GM23338 (cell line): ENCODE measurements around the gene ANO7. TPM values are rescaled to one million over a fixed set of nuclear protein-coding genes. Genes with fewer than 3 reads are reported as not detected.

Experiments
- ATAC-seq: fragments of 200-7000 bp; cut with Tn5 transposase; 3 replicates; pipeline ENCODE4 v1.9.1; 2020
- DNase-seq: peaks from one replicate; pipeline ENCODE4 v3.0.0-alpha.2; 2015; ENCODE audit warnings: low spot score
- H2AFZ ChIP-seq: fragments of 200-600 bp; sonication (generic); 2 replicates; pipeline ENCODE4 v1.8.0; 2016; ENCODE audit warnings: antibody characterized with exemption, mild to moderate bottlenecking, moderate library complexity
- H3F3A ChIP-seq: fragments of 200-600 bp; sonication (generic); replicated peaks from 2 replicates; pipeline ENCODE4 v1.8.0; 2017; ENCODE audit warnings: antibody characterized with exemption, mixed run types, low read depth
- H3K27ac ChIP-seq: fragments of 200-600 bp; sonication (generic); 2 replicates; pipeline ENCODE4 v1.6.1; 2016; ENCODE audit warnings: low read depth
- H3K27me3 ChIP-seq: fragments of 200-600 bp; sonication (generic); 2 replicates; pipeline ENCODE4 v1.8.0; 2016; ENCODE audit warnings: mild to moderate bottlenecking, mixed run types, moderate library complexity; ENCODE audit not compliant: insufficient read depth
- H3K36me3 ChIP-seq: fragments of 200-600 bp; sonication (generic); 2 replicates; pipeline ENCODE4 v1.8.0; 2016; ENCODE audit warnings: mild to moderate bottlenecking; ENCODE audit not compliant: insufficient read depth
- H3K4me1 ChIP-seq: fragments of 200-600 bp; sonication (generic); 2 replicates; pipeline ENCODE4 v1.8.0; 2016; ENCODE audit warnings: mild to moderate bottlenecking, moderate library complexity; ENCODE audit not compliant: insufficient read depth
- H3K4me2 ChIP-seq: fragments of 200-600 bp; sonication (generic); 2 replicates; pipeline ENCODE4 v1.7.1; 2017; ENCODE audit warnings: mixed run types
- H3K4me3 ChIP-seq: fragments of 200-600 bp; sonication (generic); 2 replicates; pipeline ENCODE4 v1.6.1; 2016; ENCODE audit warnings: mixed run types
- H3K79me2 ChIP-seq: fragments of 200-600 bp; sonication (generic); replicated peaks from 2 replicates; pipeline ENCODE4 v1.8.0; 2017; ENCODE audit warnings: mild to moderate bottlenecking; ENCODE audit not compliant: insufficient read depth
- H3K9me2 ChIP-seq: fragments of 200-600 bp; sonication (generic); 2 replicates; pipeline ENCODE4 v1.8.0; 2017; ENCODE audit not compliant: insufficient read depth
- H4K20me1 ChIP-seq: fragments of 200-600 bp; sonication (generic); replicated peaks from 2 replicates; pipeline ENCODE4 v1.8.0; 2017; ENCODE audit warnings: mild to moderate bottlenecking; ENCODE audit not compliant: insufficient read depth
- H3K27ac Mint-ChIP-seq: 2 replicates; pipeline ENCODE4 v1.8.0; 2020; ENCODE audit warnings: inconsistent platforms, mild to moderate bottlenecking, moderate library complexity, mixed read lengths
- H3K27me3 Mint-ChIP-seq: 3 replicates; pipeline ENCODE4 v1.8.0; 2022; ENCODE audit warnings: low read depth, mild to moderate bottlenecking, moderate library complexity, mixed read lengths, inconsistent platforms; ENCODE audit not compliant: insufficient read depth, poor library complexity
- H3K36me3 Mint-ChIP-seq: 3 replicates; pipeline ENCODE4 v1.8.0; 2021; ENCODE audit warnings: low read depth, mild to moderate bottlenecking, inconsistent platforms, moderate library complexity, mixed read lengths
- H3K4me1 Mint-ChIP-seq: 3 replicates; pipeline ENCODE4 v1.8.0; 2020; ENCODE audit warnings: mild to moderate bottlenecking, inconsistent platforms, mixed read lengths
- H3K4me3 Mint-ChIP-seq: 3 replicates; pipeline ENCODE4 v1.8.0; 2021; ENCODE audit warnings: moderate library complexity, mild to moderate bottlenecking, inconsistent platforms, mixed read lengths
- H3K9me3 Mint-ChIP-seq: 3 replicates; pipeline ENCODE4 v1.8.0; 2020; ENCODE audit warnings: moderate library complexity, mild to moderate bottlenecking, inconsistent platforms, mixed read lengths
- CREB1 ChIP-seq: fragments of 250-450 bp; sonication (Bioruptor Pico); IDR thresholded peaks from 2 replicates; pipeline ENCODE4 v1.5.0; 2020; ENCODE audit warnings: low read depth, mild to moderate bottlenecking, moderate library complexity
- EZH2phosphoT487 ChIP-seq: fragments of 200-600 bp; sonication (generic); IDR thresholded peaks from one replicate; pipeline ENCODE4 v1.8.1; 2018; ENCODE audit warnings: antibody characterized with exemption; ENCODE audit not compliant: unreplicated experiment
- JUNB ChIP-seq: IDR thresholded peaks from one replicate; pipeline ENCODE4 v1.6.1; 2016; ENCODE audit warnings: antibody characterized with exemption; ENCODE audit not compliant: unreplicated experiment
- ZNF331 ChIP-seq: fragments of 250-450 bp; sonication (Bioruptor Pico); IDR thresholded peaks from 2 replicates; pipeline ENCODE4 v1.5.0; 2020; ENCODE audit warnings: low read depth, mild to moderate bottlenecking, moderate library complexity
- polyA plus RNA-seq: library from polyadenylated mRNA; unstranded; fragments of >200 nt; fragmentation: Nextera tagmentation; extraction: Ambion mirVana; gene quantifications from 2 replicates; pipeline ENCODE4 v1.2.1, GENCODE V29; 2016
- total RNA-seq: library from RNA; depleted of rRNA; stranded (reverse); fragments of >200 nt; shearing (Covaris generic); gene quantifications from 2 replicates; pipeline ENCODE4 v1.2.3, GENCODE V29; 2014
- TF ChIP-seq, protein P1 (sequence below): fragments of 250-450 bp; sonication (Bioruptor Pico); IDR thresholded peaks from 2 replicates; pipeline ENCODE4 v1.5.0; 2020; ENCODE audit warnings: mild to moderate bottlenecking, moderate library complexity
- TF ChIP-seq, protein P2 (sequence below): IDR thresholded peaks from 2 replicates; pipeline ENCODE4 v1.6.1; 2016; ENCODE audit warnings: antibody characterized with exemption

ANO7 gene
- total and polyA plus RNA-seq, 2 experiments from 2014 or later, result 3.6 to 5.1 TPM

DNA sequence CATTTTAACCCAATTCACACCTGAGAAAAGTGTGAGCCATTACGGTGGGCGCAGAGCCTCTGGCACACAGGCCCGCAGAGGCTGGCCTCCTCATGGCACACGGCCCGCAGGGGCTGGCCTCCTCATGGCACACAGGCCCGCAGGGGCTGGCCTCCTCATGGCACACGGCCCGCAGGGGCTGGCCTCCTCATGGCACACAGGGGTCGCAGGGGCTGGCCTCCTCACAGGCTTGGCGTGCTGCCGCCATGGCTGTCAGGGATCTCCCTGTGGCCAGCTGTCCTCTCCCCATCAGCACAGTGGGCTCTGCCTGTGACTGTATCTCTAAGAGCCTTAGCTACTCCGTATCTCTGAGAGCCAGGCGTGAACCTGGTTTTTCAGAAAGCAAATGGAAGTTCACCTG is 24.6 kb downstream of the ANO7 start (continued):
- TF ChIP-seq, protein P1, sequence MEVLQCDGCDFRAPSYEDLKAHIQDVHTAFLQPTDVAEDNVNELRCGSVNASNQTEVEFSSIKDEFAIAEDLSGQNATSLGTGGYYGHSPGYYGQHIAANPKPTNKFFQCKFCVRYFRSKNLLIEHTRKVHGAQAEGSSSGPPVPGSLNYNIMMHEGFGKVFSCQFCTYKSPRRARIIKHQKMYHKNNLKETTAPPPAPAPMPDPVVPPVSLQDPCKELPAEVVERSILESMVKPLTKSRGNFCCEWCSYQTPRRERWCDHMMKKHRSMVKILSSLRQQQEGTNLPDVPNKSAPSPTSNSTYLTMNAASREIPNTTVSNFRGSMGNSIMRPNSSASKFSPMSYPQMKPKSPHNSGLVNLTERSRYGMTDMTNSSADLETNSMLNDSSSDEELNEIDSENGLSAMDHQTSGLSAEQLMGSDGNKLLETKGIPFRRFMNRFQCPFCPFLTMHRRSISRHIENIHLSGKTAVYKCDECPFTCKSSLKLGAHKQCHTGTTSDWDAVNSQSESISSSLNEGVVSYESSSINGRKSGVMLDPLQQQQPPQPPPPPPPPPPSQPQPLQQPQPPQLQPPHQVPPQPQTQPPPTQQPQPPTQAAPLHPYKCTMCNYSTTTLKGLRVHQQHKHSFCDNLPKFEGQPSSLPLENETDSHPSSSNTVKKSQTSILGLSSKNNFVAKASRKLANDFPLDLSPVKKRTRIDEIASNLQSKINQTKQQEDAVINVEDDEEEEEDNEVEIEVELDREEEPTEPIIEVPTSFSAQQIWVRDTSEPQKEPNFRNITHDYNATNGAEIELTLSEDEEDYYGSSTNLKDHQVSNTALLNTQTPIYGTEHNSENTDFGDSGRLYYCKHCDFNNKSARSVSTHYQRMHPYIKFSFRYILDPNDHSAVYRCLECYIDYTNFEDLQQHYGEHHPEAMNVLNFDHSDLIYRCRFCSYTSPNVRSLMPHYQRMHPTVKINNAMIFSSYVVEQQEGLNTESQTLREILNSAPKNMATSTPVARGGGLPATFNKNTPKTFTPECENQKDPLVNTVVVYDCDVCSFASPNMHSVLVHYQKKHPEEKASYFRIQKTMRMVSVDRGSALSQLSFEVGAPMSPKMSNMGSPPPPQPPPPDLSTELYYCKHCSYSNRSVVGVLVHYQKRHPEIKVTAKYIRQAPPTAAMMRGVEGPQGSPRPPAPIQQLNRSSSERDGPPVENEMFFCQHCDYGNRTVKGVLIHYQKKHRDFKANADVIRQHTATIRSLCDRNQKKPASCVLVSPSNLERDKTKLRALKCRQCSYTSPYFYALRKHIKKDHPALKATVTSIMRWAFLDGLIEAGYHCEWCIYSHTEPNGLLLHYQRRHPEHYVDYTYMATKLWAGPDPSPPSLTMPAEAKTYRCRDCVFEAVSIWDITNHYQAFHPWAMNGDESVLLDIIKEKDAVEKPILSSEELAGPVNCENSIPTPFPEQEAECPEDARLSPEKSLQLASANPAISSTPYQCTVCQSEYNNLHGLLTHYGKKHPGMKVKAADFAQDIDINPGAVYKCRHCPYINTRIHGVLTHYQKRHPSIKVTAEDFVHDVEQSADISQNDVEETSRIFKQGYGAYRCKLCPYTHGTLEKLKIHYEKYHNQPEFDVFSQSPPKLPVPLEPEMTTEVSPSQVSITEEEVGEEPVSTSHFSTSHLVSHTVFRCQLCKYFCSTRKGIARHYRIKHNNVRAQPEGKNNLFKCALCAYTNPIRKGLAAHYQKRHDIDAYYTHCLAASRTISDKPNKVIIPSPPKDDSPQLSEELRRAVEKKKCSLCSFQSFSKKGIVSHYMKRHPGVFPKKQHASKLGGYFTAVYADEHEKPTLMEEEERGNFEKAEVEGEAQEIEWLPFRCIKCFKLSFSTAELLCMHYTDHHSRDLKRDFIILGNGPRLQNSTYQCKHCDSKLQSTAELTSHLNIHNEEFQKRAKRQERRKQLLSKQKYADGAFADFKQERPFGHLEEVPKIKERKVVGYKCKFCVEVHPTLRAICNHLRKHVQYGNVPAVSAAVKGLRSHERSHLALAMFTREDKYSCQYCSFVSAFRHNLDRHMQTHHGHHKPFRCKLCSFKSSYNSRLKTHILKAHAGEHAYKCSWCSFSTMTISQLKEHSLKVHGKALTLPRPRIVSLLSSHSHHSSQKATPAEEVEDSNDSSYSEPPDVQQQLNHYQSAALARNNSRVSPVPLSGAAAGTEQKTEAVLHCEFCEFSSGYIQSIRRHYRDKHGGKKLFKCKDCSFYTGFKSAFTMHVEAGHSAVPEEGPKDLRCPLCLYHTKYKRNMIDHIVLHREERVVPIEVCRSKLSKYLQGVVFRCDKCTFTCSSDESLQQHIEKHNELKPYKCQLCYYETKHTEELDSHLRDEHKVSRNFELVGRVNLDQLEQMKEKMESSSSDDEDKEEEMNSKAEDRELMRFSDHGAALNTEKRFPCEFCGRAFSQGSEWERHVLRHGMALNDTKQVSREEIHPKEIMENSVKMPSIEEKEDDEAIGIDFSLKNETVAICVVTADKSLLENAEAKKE, result no peak
- TF ChIP-seq JUNB (no peak), ZNF331 (CRISPR knock-in tag) (no peak)

DNA sequence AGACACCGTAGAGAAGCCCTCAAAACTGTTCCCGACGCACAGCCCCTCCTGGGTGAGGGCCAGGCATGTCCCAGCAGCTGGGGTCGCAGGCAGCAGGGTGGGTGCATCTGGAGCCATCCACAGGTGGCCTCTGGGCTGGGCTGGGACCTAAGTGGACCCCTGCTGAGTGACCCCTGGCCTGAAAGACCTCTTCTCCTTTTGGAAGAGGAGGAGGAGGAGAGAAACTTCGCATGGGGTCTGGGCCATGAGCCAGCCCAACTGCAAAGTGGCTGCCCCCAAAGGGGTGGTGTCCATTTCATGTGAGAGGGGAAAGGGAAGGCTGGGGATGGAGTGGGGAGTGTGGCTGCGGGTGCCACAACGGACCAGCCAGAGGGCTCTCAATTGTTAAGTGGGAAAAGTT is 25.1 kb downstream of the ANO7 start:
- Histone ChIP-seq H3K4me2 (no peak overlapping the region), H3K4me1 (peaks cover 14% of the 10 kb centered on the region; the same call in 1 of the 2 replicates), H3K36me3 (no peaks in the 10 kb centered on the region), H2AFZ (no peak overlapping the region), H3K79me2 (no peaks in the 10 kb centered on the region), H4K20me1 (no peaks in the 10 kb centered on the region), H3F3A (peaks cover 5% of the 10 kb centered on the region; the same call in 1 of the 2 replicates), H3K4me3 (no peak overlapping the region), H3K27ac (no peak overlapping the region), H3K9me2 (no peaks in the 10 kb centered on the region), H3K27me3 (no peaks in the 10 kb centered on the region)
- TF ChIP-seq, protein P2, sequence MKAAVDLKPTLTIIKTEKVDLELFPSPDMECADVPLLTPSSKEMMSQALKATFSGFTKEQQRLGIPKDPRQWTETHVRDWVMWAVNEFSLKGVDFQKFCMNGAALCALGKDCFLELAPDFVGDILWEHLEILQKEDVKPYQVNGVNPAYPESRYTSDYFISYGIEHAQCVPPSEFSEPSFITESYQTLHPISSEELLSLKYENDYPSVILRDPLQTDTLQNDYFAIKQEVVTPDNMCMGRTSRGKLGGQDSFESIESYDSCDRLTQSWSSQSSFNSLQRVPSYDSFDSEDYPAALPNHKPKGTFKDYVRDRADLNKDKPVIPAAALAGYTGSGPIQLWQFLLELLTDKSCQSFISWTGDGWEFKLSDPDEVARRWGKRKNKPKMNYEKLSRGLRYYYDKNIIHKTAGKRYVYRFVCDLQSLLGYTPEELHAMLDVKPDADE, result no peak
- TF ChIP-seq EZH2phosphoT487 (no peak), CREB1 (CRISPR knock-in tag) (no peak)
- no peaks in the 10 kb centered on the region; the same call in 2 of the 3 replicates for H3K36me3 Mint-ChIP-seq
- no peak overlapping the region for H3K4me3 Mint-ChIP-seq
- ATAC-seq (no peak), DNase-seq (no peak)
- no peaks in the 10 kb centered on the region; the same call in 2 of the 3 replicates for H3K9me3 Mint-ChIP-seq
- no peak overlapping the region for H3K27ac Mint-ChIP-seq
- peaks cover 14% of the 10 kb centered on the region for H3K4me1 Mint-ChIP-seq
- H3K27me3 Mint-ChIP-seq, result peaks cover 20% of the 10 kb centered on the region
